Dermis microvascular lymphatic vessel endothelial cell (primary cell): ENCODE measurements around the gene ORC4. TPM values are rescaled to one million over a fixed set of nuclear protein-coding genes. Genes with fewer than 3 reads are reported as not detected.

Experiments
- DNase-seq, 2 donors: peaks; one replicate each; pipeline versions ENCODE4 v3.0.0 to v3.0.0-alpha.2; 2010; ENCODE audit warnings: low read depth in 2 of 2
- total RNA-seq: library from RNA; depleted of rRNA; stranded (reverse); fragments of >200 nt; gene quantifications from 2 replicates; pipeline ENCODE4 v1.2.1, GENCODE V29; 2014

ORC4 gene
- 18.5 and 19.3 TPM in 2 replicates for total RNA-seq

DNA sequence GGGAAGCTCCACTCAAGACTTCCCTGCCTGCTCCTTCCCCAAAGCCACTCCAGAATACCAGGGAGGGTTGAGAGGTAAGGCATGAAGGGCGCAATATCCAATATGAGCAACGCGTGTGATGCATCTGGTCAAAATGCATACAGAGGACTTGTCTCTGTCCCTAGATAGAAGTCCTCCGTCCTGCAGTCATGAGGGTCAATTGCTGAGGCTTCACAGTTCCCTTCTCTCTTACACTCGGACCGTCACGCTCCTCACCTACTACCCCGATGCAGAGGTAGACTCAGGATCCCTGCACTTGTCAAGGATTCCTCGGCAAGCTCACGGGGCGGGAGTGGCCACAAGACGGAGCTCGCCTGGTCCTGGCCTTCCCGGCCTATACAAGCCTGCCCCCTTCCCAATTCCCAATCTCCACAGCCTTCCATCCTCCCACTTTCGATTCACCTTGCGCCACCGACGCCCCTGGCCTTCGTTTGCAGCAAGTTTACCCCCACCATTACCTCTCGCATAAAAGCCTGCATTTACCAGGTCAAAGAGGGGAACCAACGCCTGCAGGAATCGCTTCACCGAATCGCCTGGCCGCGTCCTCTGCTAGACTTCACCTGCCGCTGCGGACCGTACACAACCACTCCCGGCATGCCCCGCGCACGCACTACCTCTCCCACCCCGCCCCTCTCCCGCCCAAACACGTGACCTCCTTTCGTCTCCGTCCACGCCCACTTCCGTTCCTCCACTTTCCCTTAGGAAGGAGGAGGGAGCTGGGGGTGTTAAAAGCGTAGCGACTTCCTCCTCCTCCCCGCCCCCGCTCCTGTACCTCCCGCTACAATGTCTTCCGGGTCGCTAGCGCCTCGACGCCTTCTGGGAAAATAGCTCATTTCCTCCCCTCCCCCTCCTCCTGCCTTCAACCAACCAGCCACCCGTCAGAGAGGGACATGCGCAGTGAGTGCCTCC, at the start of gene ORC4:
Gene ORC4, minus strand, starts transcription at position 627 of the 948 bp plus-strand sequence. CDS start 44,779 bp downstream, outside the sequence.
- peak; percentile 98 to 100 for DNase-seq

DNA sequence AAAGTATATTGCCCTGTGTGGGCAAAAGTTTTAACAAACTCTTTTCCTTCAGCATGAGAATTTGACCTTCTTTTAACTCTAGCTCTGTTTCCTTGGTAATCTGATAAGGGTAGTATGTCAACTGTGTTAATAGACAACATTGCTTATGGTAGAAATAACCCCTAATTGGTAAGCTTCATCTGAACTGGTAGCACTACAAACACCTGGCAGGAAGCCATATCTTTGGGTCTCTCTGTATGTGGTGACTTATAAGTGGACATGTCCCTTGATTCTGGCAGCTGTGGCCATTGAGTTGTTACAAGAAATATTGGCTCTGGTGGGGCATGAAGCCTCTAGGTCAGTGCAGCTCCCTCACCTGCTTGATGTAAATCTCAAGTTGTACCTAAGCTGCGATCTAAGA, 47.3 kb upstream of the ORC4 start:
- no peak for DNase-seq

DNA sequence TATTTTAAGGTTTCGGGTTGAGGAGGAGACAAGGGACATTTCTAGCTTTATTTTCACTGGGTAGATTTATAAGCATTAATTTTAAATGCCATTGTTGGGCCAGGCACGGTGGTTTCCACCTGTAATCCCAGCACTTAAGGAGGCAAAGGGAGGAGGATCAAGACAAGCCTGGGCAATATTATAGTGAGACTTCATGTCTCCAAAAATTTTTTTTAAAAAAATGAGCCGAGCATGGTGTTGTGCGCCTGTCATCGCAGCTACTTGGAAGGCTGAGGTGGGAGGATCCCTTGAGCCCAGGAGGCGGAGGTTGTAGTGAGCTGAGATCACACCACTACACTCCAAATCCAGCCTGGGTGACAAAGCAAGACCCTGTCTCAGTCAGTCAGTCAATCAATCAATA, 45.4 kb upstream of the ORC4 start:
- DNase-seq, result no peak

DNA sequence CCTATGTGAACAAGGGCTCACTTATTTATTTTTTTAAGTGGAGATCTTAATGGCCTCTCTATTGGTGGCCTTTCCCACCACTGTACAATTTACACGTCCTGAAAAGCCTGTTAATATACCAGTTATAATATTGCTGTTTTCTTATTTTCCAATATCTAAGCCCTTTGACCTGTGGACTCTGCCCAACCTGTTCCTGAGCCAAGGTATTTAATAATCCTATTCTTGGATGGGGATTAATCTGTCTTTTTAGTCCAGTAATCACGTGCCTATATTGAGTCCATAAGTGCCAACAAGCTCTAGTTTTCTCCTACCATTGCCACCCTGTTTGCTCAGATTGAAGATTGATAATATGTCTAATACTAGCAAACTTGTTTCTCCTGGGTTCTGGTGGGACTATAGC, 43.1 kb upstream of the ORC4 start:
- no peak for DNase-seq

GRCh38 chr2:148058641-148059040, 38.1 kb upstream of the ORC4 start:
- no peak for DNase-seq

DNA sequence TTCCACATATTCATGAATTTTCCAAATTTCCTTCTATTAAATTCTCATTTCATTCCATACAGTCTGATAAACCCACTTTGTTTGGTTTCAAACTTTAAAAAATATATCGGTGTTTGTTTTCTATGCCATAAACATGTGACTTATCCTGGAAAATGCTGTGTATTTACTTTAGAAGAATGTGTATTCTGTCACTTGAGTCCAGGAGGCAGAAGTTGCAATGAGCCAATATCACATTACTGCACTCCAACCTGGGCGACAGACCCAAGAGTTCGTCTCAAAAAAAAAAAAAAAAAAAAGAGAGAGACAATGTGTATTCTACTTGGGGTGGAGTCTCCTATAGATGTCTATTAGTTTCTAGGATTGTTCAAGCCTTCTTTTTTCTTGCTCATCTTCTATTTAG, 32.1 kb upstream of the ORC4 start:
- no peak for DNase-seq

- no peak for DNase-seq
Measured at GRCh38 chr2:148049284-148049683, 28.7 kb upstream of the ORC4 start.

DNA sequence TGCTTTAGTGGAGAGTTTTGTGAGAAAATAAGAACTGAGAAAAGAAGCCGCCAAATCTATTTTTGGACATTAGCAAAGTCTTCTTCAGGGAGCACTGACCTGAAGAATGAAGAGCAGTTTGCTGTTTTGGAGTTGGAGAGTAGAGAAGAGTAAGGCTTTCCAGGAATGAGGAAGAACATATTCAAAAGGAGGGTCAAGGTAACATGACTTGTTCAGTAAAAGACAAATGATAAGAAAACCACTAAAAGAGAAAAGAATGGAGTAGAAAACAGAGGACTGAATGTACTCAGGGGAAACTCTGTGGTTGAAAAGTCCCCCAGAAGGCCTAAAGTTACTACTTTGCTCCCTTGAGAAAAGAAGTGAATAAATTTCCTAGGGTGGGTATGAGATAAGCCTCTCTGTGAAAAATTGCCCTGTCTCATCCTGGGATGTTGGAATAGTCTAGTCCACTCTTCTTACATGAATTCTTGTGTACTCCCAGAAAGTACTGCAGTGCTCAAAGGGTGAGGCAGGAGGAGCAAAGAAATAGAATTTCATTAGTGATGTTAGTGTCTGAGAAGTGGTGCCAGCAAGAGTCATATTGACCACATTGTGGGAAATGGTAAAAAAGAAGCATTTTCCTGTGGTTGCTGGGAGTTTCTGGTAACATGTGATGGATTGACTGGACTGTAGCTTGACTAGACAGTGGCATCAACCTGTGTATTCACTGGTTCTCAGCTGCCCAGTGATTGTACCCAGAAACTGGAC, 28.1 kb upstream of the ORC4 start:
- DNase-seq, result no peak

DNA sequence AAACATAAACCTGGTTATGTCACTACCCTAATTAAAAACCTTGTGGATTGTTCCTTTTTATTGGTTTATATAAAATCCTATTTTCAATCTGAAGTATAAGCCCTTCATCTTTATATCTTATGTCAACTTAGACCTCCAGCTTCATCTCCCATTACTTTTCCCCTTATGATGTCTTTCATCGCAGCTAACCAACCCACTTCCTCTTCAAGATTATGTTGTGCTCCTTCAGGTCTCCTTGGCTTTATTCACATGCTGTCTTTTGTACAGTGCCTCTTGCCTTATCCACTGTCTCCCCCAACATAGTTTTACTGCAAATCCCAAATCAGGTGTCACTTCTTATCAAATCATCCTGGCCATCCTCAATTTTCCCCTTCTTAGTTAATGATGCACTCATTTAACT, 26.3 kb upstream of the ORC4 start:
- DNase-seq, result no peak

DNA sequence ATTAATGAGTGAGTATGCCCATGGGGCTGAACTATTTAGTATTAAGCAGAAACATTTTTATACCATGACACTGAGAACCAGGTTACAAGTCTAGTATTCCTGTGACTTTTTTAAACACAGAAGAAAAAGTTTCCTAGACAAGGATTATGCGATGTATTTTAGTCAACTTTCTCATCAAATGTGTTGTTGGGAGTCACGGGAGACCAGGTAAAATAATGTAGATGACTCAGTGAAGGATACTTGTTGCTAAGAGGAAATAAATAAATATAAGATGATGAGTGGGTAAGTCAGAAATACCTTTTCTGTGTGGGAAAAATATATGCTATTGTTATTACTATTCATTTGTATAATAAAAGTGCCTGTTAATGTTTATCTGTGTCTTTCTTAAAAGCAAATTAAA, 23.8 kb upstream of the ORC4 start:
- no peak for DNase-seq

DNA sequence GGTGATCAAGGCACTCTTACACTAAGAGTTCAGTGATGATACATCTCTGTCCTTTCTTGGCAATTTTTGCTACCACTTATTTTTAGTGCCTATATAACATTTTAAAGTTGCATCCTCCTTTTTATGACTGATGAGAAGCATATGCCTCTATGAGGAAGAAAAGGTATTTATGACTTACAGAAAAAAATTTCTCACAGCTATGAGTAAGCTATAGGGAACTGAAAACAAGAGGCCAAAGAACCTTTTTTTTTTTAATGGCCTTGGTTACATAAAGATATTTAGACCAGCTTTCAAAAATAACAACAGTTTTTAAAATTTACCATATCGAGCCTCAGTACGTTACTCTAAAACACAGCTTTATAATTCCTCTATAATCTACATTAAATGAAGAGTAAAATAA, 21.7 kb upstream of the ORC4 start:
- DNase-seq, result no peak

DNA sequence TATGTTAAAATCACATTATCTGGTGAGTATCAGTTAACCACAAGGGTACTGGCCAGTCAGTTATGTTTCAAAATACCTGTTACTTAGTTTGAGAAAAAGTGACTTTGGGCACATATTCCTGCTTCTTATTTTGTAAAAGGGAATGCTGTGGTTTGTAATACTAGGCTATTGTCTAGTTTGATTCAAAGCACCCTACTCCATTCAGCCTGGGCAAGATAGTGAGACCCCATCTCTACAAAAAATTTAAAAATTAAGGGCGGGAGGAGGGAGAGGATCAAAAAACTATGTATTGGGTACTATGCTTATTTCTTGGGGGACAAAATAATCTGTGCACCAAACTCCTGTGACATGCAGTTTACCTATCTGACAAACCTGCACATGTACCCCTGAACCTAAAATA, 19.2 kb upstream of the ORC4 start:
- no peak for DNase-seq

DNA sequence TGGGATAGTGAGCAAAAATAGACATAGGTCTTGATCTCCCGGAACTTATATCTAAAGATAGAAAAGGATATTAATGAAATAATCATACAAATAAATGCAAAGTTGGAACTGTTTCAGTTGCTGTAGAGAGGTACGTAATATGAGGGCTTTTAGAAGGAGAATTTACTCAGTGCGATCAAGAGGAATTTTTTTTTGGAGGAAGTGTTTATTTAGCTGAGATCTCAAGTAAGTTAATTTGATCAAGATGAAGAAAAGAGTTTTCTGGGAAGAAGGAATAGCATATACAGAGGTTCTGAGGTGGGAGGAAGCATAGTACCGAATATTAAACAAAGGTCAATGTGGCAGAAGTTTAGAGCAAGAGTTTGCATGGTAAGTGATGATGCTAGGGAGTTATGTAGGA, 11.7 kb upstream of the ORC4 start:
- DNase-seq, result no peak

- no peak for DNase-seq
Measured at GRCh38 chr2:148031152-148031551, 10.6 kb upstream of the ORC4 start.

- DNase-seq, result no peak
Measured at GRCh38 chr2:148028781-148029180, 8.2 kb upstream of the ORC4 start.

GRCh38 chr2:148027822-148028221, 7.3 kb upstream of the ORC4 start:
- no peak for DNase-seq

- no peak for DNase-seq
Measured at GRCh38 chr2:148026573-148026972, 6.0 kb upstream of the ORC4 start.

DNA sequence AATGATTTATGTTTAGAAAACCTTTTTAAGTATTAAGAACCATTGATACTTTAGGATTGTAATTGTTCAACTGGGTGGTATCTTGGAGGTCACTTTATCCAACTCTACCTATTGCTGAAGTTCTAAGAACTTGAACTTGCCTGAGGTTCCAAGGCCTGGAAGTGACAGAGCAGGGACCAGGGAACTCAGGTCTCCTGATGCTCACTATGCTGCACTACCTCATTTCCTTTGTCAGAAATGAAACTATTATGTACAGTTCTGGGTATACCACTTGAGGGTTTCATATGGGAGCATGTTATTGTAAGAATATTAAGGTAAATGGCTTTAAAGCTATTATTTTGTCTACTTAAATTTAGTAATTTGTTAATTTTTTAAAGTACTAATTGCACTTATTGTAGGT, 3.3 kb upstream of the ORC4 start:
- peak in 1 of 2 donors; percentile 4 for DNase-seq

DNA sequence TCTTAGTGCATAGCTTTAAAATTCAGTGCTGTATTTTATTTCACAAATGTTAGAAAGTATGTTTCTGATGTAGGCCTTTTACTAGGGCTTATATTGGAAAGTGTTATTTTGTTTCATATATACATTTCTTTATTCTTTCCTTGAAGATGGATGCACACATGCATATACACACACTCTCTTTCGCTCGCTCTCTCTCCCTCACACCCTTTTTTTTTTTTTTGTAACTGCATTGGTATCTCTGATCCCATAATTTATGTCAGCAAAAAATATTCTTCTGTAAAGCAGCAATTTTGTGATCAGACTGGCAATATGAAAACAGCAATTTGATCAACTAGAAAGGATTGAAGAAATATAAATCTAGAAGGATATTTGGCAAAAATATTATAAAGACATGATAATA, 2.3 kb upstream of the ORC4 start:
- DNase-seq, result no peak

DNA sequence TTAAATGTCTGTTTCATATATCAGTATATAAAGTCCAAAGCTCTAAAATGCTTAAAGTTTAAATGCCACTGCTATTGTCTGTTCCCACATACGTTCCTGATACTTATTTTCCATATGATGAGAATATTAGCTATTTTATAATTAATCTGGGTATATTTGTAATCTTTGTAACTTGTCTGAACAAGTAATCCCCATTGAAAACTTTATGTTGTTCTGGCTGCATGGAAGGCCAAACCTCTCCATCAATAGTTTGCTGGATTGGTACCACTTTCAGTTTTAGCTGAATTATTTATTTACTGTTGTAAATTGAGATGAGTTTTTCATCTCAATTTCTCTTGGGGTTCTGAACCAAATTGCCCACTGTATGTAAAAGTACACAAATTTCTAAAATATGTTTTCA, 1.8 kb upstream of the ORC4 start:
- DNase-seq, result no peak

GRCh38 chr2:148021886-148022285, 1.3 kb upstream of the ORC4 start:
- DNase-seq, result no peak

GRCh38 chr2:148021059-148021861, 723 bp upstream of the ORC4 start, which contains the start of gene MBD5:
MBD5 (plus strand) TSS chr2:148021091.
- peak in 1 of 2 donors; percentile 57 for DNase-seq
